ENCODE results near the gene MAPK8IP2.
"Not testable (repeated sequence)": the region's sequence is repeated elsewhere in the genome, so short reads cannot be mapped to it uniquely, and the experiment has no call there.

Gene MAPK8IP2

DNA sequence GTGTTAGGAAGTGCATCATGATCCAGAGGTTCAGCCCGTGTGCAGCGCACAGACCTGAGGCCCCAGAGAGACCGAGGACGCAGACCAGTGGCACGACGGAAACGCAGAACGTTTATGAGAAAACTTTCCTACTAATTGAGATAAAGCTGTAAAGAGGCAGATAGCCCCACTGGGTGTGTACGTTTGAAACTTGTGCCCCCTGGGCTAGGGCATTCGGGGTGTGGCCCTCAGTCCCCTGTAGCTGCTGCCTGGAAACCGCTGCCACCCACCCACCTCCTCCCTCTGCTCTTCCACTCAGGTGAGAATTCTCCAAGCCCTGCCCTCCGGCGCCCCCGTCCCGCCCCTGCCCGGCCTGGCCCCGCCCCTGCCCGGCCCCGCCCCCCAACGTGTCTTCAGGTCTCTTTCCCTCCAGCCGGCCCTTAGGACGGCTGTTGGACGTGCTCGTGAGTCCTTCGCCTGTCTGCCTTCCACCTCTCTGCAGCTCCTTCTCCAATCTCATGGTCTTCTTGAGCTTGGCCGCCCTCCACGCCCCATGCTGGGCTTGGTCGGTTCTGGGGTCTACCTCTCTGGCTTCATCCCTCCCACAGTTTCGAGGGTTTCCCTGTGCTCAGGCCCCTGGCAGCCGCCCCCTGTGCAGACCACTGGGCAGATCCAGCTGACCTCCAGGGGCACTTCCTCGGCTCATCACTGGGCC, 12.1 kb downstream of the MAPK8IP2 start:
- no peak for DNase-seq (ENCODE audit: low read depth in 1 of 2, low spot score in 1 of 2)

DNA sequence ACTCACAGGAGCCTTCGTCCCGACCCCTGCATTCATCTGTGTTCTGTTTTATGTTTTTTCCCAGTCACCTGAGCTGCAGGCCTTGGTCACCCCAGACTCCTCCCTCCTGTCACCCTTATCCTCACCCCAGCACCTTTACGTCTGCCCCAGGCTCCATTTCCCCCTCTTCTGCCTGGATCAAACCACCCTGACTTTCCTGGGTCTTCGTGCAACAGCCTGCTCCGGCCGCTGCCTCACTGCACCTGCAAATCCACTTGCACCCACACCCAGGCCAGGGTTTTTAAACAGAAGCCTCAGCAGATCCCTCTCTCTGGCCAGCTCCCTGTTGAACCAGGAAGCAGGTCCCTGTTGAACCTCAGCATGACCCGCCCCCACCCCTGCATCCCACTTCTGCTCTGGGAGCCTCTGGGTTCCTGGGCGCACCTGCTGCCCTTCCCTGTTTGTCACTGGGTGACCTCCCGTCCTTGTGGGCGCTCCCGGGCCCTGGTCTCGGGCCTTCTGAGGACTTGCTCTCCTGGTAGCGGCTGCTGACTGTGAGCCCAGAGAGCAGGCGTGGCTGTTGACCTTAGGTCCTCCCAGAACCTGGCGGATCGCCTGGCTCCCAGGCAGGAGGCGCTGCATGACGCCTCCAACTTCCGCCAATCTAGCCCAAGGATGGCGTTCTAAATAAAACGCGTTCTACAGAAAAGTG, 12.8 kb downstream of the MAPK8IP2 start:
- no peak for DNase-seq (ENCODE audit: low read depth in 1 of 2, low spot score in 1 of 2)

DNA sequence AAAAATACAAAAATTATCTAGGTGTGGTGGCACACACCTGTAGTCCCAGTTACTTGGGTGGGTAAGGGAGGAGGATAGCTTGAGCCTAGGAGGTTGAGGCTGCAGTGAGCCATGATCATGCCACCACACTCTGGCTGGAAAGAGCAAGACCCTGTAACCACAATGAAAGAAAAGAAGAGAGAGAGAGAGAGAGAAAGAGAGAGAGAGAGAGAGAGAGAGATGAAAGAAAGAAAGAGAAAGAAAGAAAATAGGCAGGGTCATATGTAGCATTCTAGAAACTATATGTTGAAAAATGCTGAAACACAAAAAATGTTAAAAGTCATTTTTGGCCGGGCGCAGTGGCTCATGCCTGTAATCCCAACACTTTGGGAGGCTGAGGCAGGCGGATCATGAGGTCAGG, 13.7 kb downstream of the MAPK8IP2 start:
- DNase-seq (ENCODE audit: low read depth in 1 of 2, low spot score in 1 of 2): not testable (repeated sequence)

DNA sequence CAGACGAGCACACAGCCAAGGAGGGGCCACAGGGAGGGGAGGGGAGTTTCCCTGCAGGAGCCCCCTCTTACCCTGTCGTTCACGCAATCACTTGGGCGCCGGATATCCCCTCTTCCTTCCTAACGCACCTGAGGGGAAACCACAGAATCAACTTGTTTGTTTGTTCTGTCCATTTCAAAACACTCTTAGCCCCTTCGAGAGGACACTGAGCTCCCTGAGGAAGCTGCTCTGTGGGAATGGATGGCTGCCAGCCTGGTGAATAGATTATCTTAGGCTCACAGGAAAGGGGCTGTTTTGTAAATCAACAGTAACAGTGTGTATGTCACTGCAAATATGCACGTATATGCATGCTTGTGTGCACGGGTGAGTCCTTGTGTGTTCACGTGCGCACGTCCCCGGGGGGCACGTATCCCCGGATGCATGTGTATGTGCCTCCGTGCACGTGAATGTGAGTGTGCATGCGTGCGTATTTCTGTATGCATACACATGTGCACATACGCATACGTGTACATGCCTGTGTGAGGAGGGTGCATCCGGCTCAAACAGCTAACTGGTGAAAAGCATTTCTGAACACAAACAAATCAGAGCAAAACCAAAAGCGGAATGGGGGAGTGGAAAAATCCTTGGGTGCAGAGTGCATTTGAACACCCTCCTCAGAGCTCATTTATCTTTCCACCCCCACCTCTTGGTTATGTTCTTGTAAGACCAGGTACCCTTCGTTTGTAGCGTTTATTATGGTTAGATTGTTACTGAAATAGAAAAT, 20.2 kb downstream of the MAPK8IP2 start:
- peak; percentile 55 to 63 for DNase-seq (ENCODE audit: low read depth in 1 of 2, low spot score in 1 of 2)

DNA sequence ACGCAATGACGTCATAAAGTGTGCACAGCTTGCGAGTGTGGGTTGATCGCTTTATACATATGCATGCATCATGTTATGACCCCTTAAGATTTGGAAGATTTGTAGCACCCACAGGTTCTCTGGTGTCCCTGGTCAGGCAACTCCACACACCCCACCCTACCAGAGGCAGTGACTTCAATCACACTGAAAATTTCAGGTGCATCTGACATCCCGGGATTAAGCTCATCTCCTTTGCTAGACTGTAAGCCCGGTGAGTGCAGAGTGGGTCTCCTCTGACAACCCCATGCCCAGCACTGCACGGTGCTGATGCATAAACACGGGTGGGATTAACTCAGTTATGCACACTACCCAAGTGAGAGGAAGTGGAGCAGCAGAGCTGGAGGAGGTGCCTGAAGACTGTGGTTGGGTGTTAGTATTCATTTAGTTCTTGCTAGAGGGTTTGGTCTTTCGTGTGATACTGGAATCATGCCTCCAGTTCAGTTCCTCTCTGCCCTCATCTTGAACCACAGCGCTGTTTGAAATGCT, 20.8 kb downstream of the MAPK8IP2 start:
- DNase-seq (ENCODE audit: low read depth in 1 of 2, low spot score in 1 of 2): peak in 1 of 2 donors; percentile 31

DNA sequence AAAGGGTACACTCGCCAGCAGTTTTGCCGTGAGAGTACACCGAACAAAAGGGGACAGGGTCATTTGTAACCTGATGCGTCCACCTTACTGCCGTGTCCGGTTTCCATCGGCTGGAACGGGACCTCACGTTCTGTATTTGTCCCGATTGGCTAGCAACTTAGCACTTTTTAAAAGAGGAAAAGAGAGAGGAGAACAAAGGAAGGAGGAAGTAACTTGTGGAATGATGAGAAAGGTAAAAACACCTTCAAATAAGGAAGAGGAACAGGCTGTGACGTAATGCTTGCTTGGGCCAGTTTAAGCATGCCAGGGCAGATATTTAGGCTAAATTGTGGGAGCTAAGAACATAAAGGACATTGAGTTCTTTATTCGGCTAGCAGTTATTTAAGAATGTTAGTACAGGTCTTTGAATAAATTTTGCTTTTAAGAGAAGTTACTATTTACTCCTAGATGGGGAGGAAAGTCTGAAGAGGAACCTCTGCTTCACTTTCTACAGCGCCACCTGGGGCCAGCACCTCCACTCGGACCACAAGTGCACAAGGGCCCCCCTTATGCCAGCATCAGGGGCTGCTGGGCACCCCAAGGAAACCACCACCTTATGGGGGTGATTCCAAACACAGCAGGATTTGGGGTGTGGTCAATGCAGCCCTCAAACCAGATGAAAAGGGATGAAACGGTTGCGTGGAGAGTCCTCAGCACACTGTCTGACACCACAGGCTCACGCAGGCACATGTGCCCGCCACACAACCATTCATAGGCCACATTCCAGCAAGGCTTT, 21.5 kb downstream of the MAPK8IP2 start:
- no peak for DNase-seq (ENCODE audit: low read depth in 1 of 2, low spot score in 1 of 2)

DNA sequence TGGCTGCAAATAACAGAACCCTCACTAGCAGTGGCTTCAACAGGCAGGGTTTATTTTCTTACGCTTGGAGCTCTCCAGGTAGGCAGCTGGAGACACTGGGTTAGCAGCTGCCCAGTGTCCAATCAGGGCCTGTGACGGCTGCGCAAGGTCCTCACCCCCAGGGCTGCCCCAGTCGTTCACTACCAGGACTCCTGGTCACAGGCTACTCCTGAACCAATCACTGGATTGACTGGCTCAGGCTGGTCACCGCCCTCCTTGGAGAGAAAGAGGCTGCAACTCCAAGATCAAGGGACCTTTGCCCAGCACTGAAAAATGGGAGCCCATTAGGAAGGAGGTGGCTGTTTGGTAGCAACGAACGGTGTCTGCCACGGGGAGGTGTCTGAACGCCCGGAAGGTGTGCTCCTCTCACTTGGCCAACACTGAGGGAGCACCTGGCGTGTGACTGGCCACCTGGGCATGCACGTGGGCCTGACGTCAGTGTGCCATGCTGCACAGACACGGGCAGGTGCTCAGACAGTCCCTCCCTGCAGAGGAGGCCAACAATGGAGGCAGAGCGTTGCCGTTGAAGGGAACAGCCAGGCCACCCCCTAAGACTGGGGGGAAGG, 22.2 kb downstream of the MAPK8IP2 start:
- no peak for DNase-seq (ENCODE audit: low read depth in 1 of 2, low spot score in 1 of 2)

DNA sequence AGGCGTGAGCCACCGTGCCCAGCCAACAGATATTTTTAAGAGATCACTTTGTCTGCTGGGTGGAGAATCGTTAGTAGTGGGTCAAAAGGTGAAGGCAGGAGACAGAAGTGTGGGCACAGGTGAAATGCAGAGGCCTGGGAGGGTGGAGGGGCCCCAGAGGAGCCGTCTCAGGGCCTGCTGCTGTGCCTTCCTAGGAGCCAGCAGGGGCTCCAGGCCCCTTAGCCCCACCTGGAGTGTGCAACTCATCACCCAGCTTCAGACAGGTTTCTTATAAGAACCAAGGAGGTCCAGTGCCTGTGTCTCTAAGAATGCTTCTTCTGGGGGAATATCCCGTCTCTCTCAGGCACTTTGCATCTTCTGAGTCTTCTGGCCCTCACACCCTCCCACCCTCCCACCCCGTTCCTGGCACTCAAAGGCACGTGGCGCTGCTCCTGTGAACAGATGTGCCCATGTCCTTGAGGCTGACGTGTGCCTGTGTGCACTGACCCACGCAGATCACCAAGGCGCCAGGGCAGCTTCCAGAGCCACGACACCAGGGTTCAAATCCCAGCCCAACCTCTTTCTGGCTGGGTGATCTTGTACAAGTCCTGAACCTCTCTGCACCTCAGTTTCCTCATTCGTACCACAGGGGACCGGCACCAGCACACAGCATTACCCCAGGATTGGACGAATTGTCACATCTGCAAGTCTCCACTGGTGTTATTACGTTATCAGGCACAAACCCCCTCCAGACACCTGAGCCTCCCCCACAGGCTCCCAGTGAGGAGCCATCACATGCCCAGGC, 23.9 kb downstream of the MAPK8IP2 start:
- no peak for DNase-seq (ENCODE audit: low read depth in 1 of 2, low spot score in 1 of 2)

DNA sequence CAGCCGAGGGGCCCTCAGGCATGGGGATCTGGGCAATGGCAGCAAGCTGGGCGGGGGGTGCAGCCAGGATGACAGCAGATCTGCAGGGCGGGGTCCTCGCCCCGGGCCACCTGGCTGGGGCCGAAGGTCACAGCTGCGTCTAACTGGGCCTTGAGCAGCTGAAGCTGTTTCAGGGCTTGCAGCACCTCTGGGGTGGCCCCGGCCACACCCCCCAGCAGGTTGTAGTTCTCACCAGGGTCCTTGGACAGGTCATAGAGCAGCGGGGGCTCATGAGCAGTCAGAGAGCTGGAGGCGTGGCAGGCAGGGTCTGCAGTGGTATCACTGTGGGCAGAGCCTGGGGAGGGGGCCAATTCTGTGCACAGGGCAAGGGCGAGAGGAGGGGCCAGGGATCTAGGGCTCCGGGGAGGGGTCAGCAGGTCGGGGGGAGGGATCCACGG, 24.6 kb downstream of the MAPK8IP2 start:
- DNase-seq (ENCODE audit: low read depth in 1 of 2, low spot score in 1 of 2): no peak

DNA sequence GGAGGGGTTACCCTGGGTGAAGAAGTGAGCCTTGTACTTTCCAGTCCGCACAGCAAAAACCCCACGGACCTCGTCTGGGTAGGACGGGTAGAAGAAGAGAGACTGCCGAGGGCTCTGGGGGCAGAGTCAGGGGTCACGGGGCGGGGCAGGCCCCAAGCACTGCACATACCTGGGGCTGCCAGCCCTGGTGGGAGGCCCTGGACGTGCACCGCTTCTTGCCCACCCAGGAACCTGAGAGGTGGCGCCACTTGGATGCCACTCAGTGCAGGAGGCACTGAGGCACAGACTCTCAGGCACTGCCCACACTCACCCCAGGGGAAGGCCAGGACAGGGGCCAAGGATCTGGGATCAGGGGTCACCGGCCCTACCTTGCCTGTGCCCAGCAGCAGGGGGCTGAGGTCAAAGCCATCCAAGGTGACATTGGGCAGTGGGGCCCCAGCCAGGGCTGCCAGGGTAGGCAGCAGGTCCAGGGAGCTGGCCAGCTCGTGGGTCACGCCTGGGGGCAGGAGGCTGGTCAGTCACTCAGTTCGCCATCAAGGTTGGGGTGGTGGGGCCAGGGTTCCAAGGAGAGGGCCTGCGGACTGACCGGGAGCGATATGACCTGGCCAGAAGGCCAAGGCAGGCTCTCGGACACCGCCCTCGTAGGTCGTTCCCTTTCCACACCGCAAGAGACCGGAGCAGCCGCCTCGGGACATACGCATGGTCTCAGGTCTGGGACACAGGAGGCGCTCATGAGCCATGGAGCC, 25.1 kb downstream of the MAPK8IP2 start:
- no peak for DNase-seq (ENCODE audit: low read depth in 1 of 2, low spot score in 1 of 2)

DNA sequence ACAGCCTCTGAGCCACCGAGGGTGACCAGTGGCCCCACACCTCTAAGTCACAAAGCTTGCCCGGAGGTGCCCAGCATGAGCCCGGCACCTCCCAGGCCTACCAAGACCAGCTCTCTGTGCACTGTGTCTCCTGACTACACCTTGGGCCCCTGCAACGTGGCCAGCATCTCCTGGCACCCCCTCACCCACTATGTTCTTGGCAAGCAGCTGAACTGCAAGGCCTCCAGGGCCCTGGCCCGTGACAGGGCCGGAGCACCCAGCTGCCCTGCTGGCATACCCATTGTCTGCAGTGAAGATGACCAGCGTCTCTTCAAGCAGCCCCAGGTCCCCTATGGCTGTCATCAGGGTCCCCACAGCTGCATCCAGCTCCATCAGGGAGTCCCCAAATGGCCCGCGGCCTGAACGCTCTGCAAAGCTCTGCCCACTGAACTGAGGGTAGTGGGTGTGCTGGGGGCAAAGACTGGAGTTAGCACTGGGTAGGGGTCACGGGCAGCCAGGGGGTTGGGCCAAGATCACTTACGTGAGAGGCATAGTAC, 25.8 kb downstream of the MAPK8IP2 start:
- no peak for DNase-seq (ENCODE audit: low read depth in 1 of 2, low spot score in 1 of 2)

DNA sequence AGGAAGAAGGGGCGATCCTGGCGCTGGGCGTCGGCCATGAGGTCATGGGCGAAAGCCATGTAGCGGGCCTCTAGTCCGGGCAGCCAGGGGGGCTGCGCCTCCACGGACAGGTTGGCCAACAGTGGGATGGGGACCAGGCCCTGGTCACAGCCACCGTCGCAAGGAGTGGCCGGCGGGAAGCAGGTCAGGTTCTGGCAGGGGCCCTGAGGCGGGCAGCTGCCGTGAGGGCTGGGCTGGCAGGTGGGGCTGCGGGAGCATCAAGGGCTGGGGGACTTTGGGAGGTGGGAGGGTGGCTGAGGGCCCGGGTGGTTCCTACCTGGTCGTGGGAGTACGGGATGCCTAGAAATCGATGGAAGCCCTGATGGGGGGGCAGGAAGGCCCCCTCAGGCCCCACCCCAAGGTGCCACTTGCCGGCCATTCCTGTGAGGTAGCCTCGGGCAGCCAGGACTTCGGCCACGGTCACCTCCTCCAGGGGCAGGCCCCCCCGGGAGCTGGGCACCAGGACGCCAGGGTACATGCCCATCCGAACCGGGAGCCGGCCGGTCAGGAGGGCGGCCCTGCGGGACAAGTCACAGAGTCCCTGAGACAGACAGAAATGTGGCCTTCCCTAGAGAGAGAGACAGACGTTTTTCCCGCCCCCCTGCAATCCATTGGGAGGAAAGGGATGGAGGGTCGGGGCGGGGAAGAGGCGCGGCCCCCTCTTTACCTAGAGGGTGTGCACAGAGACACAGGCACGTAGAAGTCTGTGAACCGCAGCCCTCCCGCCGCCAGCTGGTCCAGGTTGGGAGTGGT, 26.5 kb downstream of the MAPK8IP2 start:
- DNase-seq (ENCODE audit: low read depth in 1 of 2, low spot score in 1 of 2): no peak

DNA sequence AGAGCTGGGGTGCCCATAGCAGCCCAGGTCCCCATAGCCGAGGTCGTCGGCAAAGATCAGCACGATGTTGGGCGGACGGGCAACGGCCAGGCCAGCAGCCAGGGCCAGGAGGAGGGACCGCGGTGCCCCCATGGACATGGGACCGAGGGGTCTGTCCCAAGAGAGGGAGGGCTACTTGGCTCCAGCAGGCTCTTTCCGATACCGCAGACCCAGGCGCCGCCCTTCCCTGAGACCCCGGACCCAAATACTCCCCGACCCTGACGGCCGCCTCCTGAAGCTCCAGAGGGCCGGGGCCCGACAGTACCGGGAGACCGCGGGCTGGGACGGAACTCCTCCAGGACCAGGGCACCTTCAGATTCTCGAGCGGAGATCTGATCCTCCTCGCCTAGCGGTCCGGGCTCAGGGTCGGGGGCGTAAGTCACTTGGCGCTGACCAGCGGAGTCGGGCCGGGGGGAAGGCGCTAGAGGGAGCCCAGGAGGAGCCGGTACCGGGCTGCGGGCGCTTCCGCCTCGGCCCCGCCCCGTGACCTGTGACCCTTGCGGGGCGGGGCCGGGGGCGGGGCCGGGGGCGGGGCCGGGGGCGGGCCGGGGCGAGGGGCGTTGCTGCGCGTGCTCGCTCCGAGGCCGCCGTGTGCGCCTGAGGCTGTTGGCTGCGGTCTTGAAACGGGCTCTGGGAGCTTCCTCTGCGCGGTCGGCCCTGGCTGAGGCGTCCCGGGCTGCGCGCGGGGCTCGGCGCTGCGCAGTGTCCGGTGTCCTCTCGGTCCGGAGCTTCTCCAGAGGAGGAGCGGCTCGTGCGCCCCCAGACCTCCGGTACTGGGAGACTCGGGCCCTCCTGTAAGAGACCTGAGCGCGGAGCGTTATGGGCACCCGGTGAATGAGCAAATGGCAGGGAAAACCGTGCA, 27.3 kb downstream of the MAPK8IP2 start, which contains the start of gene ARSA:
TSS of gene ARSA (minus strand) at position 511 of the 901 bp plus-strand sequence. CDS start at position 138, 373 bp downstream.
- DNase-seq (ENCODE audit: low read depth in 1 of 2, low spot score in 1 of 2): peak; percentile 52 to 65

DNA sequence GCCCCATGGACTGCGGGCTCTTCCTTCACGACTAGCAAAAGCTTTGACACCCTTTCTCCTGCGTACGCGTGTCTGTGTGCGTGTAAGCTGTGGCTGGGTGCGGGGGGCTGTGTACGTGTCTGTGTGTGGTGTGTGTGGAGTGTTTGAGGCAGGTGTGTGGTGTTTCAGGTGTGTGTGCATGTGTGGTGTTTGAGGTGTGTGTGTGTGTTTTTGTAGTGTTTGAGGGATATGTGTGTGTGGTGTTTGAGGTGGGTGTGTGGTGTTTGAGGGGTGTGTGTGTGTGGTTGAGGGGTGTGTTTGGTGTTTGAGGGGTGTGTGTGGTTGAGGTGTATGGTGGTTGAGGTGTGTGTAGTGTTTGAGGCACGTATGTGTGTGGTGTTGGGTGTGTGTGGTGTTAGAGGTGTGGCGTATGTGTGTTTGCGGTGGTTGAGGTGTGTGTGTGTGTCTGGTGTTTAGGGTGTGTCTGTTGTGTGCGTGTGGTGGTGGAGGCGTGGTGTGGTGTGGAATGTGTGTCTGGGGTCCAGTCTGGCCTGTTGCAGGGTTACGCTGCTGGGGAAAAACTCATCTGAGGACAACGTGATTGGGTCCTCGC, 28.0 kb downstream of the MAPK8IP2 start:
- no peak for DNase-seq (ENCODE audit: low read depth in 1 of 2, low spot score in 1 of 2)

DNA sequence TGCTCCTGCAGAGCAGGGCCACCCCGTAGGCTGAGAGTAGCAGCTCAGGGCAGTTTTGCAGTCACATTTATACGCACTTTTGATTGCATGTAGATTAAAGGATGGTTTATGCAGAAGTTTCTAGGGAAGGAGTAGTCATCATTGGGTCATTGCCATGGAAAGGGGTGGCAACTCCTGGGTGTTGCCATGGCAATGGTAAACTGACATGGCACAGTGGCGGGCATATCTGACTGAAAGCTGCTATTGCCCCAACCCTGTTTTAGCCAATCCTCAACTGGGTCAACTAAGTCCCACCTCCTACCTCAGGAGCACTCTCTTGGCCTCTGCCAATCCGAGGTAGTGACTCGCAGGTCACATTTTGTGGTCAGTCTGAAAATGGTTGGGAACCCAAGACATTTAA, 29.8 kb downstream of the MAPK8IP2 start:
- no peak for DNase-seq (ENCODE audit: low read depth in 1 of 2, low spot score in 1 of 2)

DNA sequence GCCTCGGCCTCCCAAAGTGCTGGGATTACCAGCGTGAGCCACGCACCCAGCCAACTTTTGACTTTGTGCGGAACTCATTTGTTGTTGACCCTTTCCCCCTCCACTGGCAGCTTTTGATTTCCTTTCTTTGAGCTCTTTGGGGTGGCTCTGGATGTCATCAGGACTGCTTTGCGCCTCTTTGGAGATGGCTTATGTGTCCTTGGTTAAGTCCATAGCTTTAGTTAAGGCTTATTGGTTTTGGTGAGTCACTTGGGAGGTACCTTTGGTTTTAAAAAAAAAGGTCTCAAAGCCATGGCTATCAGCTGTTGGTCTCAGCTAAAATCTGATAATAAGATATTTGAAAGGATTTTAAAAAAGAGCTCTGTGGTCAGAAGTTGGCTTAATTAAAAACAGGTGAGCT, 32.5 kb downstream of the MAPK8IP2 start:
- DNase-seq (ENCODE audit: low read depth in 1 of 2, low spot score in 1 of 2): no peak

DNA sequence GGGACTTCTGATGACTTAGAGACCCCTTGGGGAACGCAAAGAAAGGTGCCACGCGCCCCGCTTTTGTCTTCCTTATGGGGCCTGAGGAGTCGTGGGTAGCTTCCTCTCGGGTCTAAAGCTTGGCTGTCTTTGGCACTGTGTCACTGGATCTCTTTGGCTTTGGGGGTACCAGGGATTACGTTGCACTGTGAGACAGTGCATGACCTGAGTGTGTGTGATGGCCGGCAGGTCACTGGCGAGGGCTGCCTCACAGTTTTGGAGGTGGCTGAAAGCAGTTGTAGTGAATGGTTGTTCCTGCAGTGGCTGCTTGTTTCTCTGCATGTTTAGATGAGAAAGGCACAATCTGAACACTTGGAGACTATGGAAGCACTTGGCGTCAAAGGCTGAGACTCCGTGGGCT, 33.2 kb downstream of the MAPK8IP2 start:
- no peak for DNase-seq (ENCODE audit: low read depth in 1 of 2, low spot score in 1 of 2)
